ENCODE data around the gene EIF4A3.

EIF4A3 gene

DNA sequence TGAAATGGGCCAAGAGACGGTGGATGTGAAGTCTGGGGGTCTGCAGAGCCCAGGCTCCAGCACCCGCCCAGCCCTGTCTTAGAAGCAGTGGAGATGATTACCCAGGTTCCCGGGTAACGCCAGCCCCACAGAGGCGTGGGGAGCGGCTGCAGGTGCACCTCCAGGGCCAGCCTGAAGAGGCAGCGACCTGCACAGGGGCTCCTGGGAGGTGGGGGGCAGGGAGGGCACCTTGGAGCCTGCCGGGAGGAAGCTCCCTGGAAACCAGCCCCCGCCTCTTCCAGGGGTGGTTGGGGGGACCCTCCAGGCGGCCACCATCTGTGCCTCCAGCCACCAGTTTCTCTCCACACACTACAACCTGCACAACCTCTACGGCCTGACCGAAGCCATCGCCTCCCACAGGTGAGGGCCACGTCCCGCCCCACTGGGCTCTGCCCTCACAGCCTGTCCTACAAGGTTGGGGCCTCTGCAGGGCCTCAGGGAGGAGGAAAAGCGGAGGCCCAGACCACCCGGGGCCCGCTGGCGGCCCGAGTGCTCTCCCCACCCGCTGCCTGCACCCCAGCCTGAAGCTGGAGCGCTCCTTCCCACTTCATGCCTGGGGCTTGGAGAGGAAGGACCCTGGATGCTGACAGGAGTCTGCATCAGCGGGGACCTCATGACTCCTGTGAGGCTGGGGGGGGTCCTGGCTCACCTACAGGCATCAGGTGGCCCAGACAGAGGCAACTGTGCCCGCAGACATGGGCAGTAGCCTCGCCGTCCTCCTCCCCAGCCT lies 35.0 kb downstream of the EIF4A3 start:
- Histone ChIP-seq H4K20me1 (ENCODE audit: insufficient read depth, low read length) (no peaks in the 10 kb centered on the region), H3K9ac (ENCODE audit: low read length) (no peak overlapping the region), H3F3A (ENCODE audit: insufficient read depth, low read length) (no peaks in the 10 kb centered on the region; the same call in 1 of the 2 replicates), H3K9me2 (ENCODE audit: low read depth, low read length) (no peaks in the 10 kb centered on the region), H3K9me3 (ENCODE audit: low read length) (peaks cover 14% of the 10 kb centered on the region), H3K4me2 (ENCODE audit: low read length) (no peak overlapping the region), H3K27ac (ENCODE audit: low read depth, low read length, poor library complexity, severe bottlenecking) (no peak overlapping the region), H2AFZ (ENCODE audit: low read length) (no peak overlapping the region), H3K27me3 (ENCODE audit: insufficient read depth, low read length) (peaks cover 12% of the 10 kb centered on the region; the same call in 1 of the 2 replicates), H3K4me1 (ENCODE audit: insufficient read depth, low read length, severe bottlenecking) (no peaks in the 10 kb centered on the region), H3K36me3 (ENCODE audit: insufficient read depth, low read length) (no peaks in the 10 kb centered on the region; the same call in 1 of the 2 replicates), H3K79me2 (ENCODE audit: insufficient read depth, low read length) (no peaks in the 10 kb centered on the region), H3K4me3 (ENCODE audit: low read depth, low read length, poor library complexity, severe bottlenecking) (no peak overlapping the region)
- TF ChIP-seq, protein P1, sequence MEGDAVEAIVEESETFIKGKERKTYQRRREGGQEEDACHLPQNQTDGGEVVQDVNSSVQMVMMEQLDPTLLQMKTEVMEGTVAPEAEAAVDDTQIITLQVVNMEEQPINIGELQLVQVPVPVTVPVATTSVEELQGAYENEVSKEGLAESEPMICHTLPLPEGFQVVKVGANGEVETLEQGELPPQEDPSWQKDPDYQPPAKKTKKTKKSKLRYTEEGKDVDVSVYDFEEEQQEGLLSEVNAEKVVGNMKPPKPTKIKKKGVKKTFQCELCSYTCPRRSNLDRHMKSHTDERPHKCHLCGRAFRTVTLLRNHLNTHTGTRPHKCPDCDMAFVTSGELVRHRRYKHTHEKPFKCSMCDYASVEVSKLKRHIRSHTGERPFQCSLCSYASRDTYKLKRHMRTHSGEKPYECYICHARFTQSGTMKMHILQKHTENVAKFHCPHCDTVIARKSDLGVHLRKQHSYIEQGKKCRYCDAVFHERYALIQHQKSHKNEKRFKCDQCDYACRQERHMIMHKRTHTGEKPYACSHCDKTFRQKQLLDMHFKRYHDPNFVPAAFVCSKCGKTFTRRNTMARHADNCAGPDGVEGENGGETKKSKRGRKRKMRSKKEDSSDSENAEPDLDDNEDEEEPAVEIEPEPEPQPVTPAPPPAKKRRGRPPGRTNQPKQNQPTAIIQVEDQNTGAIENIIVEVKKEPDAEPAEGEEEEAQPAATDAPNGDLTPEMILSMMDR (IDR thresholded peaks at IDR 0.05; ENCODE audit: low read length), result no peak

DNA sequence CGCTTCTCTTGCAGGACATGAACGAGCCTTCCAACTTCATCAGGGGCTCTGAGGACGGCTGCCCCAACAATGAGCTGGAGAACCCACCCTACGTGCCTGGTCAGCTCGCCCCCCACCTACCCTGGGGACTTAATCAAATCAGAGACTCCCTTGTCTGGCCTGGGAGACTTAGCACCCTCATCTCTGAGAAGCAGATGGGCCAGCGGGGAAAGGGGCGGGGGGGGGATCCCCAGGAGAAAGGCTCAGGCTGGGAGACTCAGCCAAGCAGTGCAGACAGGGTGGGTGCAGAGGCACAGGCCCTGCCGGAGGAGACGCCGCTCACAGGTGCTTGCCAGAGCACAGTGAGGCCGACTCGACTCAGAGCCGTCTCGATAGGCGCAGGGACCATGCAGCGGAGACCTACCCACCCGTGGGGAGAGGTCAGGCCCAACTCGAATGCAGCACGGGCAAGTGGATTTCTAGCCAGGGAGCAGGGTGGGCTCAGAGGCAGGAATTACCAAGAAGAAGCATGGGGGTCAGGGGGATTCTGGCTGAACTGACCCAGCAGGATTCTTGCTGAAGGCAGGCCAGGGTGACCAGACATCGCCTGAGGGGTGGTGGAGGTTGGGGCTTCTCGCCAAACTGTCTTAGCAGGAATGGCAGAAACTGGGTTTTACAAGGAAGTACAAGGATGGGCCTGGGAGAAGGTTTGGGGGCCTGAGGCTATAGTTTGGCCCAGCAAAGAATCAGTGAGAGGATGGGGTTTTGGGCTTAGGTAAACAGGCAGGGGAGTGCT lies 35.8 kb downstream of the EIF4A3 start:
- H3K4me3 ChIP-seq (ENCODE audit: low read depth, low read length, poor library complexity, severe bottlenecking), result no peak overlapping the region
- H3K27ac ChIP-seq (ENCODE audit: low read depth, low read length, poor library complexity, severe bottlenecking), result no peak overlapping the region
- peaks cover 14% of the 10 kb centered on the region for H3K9me3 ChIP-seq (ENCODE audit: low read length)
- no peaks in the 10 kb centered on the region; the same call in 1 of the 2 replicates for H3K36me3 ChIP-seq (ENCODE audit: insufficient read depth, low read length)
- H3K4me1 ChIP-seq (ENCODE audit: insufficient read depth, low read length, severe bottlenecking), result no peaks in the 10 kb centered on the region
- H4K20me1 ChIP-seq (ENCODE audit: insufficient read depth, low read length), result no peaks in the 10 kb centered on the region
- H3K4me2 ChIP-seq (ENCODE audit: low read length), result no peak overlapping the region
- peaks cover 15% of the 10 kb centered on the region; the same call in 1 of the 2 replicates for H3K27me3 ChIP-seq (ENCODE audit: insufficient read depth, low read length)
- no peak overlapping the region for H2AFZ ChIP-seq (ENCODE audit: low read length)
- no peaks in the 10 kb centered on the region for H3K79me2 ChIP-seq (ENCODE audit: insufficient read depth, low read length)
- H3F3A ChIP-seq (ENCODE audit: insufficient read depth, low read length), result no peaks in the 10 kb centered on the region; the same call in 1 of the 2 replicates
- no peaks in the 10 kb centered on the region for H3K9me2 ChIP-seq (ENCODE audit: low read depth, low read length)
- TF ChIP-seq, protein P1 (IDR thresholded peaks at IDR 0.05; ENCODE audit: low read length), result no peak
- no peak for TF ChIP-seq EZH2 (IDR thresholded peaks at IDR 0.05; ENCODE audit: borderline replicate concordance, low read length)
- H3K9ac ChIP-seq (ENCODE audit: low read length), result no peak overlapping the region

DNA sequence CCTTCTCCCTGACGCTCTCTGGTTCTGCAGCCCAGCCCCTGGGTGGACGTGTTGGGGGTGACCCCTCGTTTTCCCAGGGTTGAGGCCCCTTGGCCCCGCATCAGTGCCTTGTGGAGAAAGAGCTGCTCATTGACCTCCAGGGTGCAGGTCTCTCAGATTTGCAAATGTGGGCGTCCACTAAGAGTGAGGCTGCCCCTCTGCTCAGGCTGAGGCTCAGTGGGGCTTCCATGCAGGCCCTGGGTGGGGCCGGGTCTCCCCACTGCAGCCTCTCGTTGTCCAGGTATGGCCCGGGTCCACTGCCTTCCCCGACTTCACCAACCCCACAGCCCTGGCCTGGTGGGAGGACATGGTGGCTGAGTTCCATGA lies 36.5 kb downstream of the EIF4A3 start:
- H3K27ac ChIP-seq (ENCODE audit: low read depth, low read length, poor library complexity, severe bottlenecking), result no peak overlapping the region
- H2AFZ ChIP-seq (ENCODE audit: low read length), result no peak overlapping the region
- no peaks in the 10 kb centered on the region; the same call in 1 of the 2 replicates for H3F3A ChIP-seq (ENCODE audit: insufficient read depth, low read length)
- H3K27me3 ChIP-seq (ENCODE audit: insufficient read depth, low read length), result peaks cover 14% of the 10 kb centered on the region; the same call in 1 of the 2 replicates
- no peak overlapping the region for H3K9ac ChIP-seq (ENCODE audit: low read length)
- no peaks in the 10 kb centered on the region for H3K79me2 ChIP-seq (ENCODE audit: insufficient read depth, low read length)
- H4K20me1 ChIP-seq (ENCODE audit: insufficient read depth, low read length), result no peaks in the 10 kb centered on the region
- H3K4me2 ChIP-seq (ENCODE audit: low read length), result no peak overlapping the region
- H3K9me2 ChIP-seq (ENCODE audit: low read depth, low read length), result no peaks in the 10 kb centered on the region
- H3K9me3 ChIP-seq (ENCODE audit: low read length), result peaks cover 11% of the 10 kb centered on the region
- H3K36me3 ChIP-seq (ENCODE audit: insufficient read depth, low read length), result no peaks in the 10 kb centered on the region; the same call in 1 of the 2 replicates
- no peak overlapping the region for H3K4me3 ChIP-seq (ENCODE audit: low read depth, low read length, poor library complexity, severe bottlenecking)
- H3K4me1 ChIP-seq (ENCODE audit: insufficient read depth, low read length, severe bottlenecking), result no peaks in the 10 kb centered on the region
- TF ChIP-seq, protein P1 (IDR thresholded peaks at IDR 0.05; ENCODE audit: low read length), result no peak
- TF ChIP-seq EZH2 (IDR thresholded peaks at IDR 0.05; ENCODE audit: borderline replicate concordance, low read length), result no peak

Data from OCI-LY1 (cell line).